ENCODE results near the gene ALCAM. TPM values are rescaled to one million over a fixed set of nuclear protein-coding genes. Genes with fewer than 3 reads are reported as not detected.

Gene ALCAM
- total RNA-seq, 4 donors from 2014 or later = 7.3 to 249 (median 26.8) TPM

GRCh38 chr3:105521770-105522169 lies 155.1 kb downstream of the ALCAM start:
- TF ChIP-seq CTCF (IDR thresholded peaks at IDR 0.05; ENCODE audit: low read depth) = no peak

- TF ChIP-seq CTCF (IDR thresholded peaks at IDR 0.05; ENCODE audit: low read depth) = no peak
Measured at GRCh38 chr3:105523501-105523900, 156.8 kb downstream of the ALCAM start.

GRCh38 chr3:105525531-105525930 lies 158.8 kb downstream of the ALCAM start:
- no peak for TF ChIP-seq CTCF (IDR thresholded peaks at IDR 0.05; ENCODE audit: low read depth)

- no peak for TF ChIP-seq CTCF (IDR thresholded peaks at IDR 0.05; ENCODE audit: low read depth)
Measured at GRCh38 chr3:105526360-105527111, 159.8 kb downstream of the ALCAM start.

- no peak for TF ChIP-seq CTCF (IDR thresholded peaks at IDR 0.05; ENCODE audit: low read depth)
Measured at GRCh38 chr3:105527535-105527934, 160.8 kb downstream of the ALCAM start.

GRCh38 chr3:105527949-105528348 lies 161.2 kb downstream of the ALCAM start:
- no peak for TF ChIP-seq CTCF (IDR thresholded peaks at IDR 0.05; ENCODE audit: low read depth)

GRCh38 chr3:105528955-105529354 lies 162.2 kb downstream of the ALCAM start:
- TF ChIP-seq CTCF (IDR thresholded peaks at IDR 0.05; ENCODE audit: low read depth) = no peak

Measured in subcutaneous adipose tissue (tissue), 4 donors.